ENCODE results near the gene PPP1CA. TPM values are rescaled to one million over a fixed set of nuclear protein-coding genes. Genes with fewer than 3 reads are reported as not detected.

PPP1CA gene
- total RNA-seq, 1 experiment from 2014 or later: 238 TPM

DNA sequence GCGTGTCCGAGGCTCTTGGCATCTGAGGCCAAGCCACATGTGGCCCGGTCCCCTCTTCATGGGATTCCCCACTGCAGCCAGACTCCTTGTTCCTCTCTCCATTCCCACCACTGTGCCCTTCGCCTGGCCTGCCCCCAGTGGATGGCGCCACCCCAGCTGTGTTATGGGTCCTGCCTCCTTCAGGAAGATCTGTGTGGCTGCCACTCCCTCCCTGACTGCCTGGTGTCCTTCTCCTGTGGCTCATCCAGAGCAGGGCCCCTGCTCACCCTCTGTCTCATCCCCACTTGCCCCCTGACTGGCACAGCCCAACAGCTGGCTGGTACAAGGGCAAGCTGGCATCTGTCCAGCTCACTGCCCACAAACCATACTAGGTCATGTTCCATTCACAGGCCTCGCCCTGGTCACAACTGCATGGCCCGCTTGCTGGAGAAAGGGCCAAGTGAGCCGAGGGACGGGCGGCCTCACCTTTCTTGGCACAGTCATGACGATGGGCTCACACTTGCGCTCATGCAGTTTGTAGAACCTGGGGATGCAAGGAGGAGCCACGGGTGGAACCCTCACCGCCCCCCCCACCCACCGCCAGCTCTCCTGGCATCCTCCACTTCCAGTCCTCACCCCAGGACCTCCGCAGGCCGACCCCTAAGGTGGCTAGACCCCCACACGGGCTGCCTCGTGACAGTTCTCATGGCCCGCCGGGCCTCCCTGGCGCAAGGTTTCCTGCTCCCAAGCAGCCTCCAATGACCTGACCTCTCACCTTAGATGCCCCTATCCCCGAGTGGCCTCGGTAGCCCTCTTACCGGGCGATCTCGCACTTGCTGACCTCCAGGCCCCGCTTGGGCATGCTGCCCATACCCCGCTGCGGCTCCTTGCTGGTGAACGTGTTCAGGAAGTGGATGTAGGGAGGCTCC, 37.9 kb upstream of the PPP1CA start:
- no peak for DNase-seq (ENCODE audit: low read depth, low spot score)

More for the DNA sequence above, 37.9 kb upstream of the PPP1CA start:
- no peak for TF ChIP-seq SRF (IDR thresholded peaks at IDR 0.05; ENCODE audit: low read depth)
- TF ChIP-seq, protein P1, sequence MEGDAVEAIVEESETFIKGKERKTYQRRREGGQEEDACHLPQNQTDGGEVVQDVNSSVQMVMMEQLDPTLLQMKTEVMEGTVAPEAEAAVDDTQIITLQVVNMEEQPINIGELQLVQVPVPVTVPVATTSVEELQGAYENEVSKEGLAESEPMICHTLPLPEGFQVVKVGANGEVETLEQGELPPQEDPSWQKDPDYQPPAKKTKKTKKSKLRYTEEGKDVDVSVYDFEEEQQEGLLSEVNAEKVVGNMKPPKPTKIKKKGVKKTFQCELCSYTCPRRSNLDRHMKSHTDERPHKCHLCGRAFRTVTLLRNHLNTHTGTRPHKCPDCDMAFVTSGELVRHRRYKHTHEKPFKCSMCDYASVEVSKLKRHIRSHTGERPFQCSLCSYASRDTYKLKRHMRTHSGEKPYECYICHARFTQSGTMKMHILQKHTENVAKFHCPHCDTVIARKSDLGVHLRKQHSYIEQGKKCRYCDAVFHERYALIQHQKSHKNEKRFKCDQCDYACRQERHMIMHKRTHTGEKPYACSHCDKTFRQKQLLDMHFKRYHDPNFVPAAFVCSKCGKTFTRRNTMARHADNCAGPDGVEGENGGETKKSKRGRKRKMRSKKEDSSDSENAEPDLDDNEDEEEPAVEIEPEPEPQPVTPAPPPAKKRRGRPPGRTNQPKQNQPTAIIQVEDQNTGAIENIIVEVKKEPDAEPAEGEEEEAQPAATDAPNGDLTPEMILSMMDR (IDR thresholded peaks at IDR 0.05 in 2 of 3, conservative IDR thresholded peaks at IDR 0.05 in 1 of 3; ENCODE audit: borderline replicate concordance in 1 of 3, insufficient read depth in 1 of 3, low read depth in 2 of 3, low read length in 2 of 3): peak; percentile 55 to 61 (median 57); a peak in 4 of 6 replicates
- H3K27ac ChIP-seq (ENCODE audit: low read depth, low read length): peak overlapping the region; percentile 15; the same call in 1 of the 2 replicates
- H3K9me2 ChIP-seq (ENCODE audit: insufficient read depth): no peaks in the 10 kb centered on the region
- CTCF ChIA-PET: interaction anchor here (1.0 to 1.5 kb wide), 3 partner anchors 11 to 38 kb away, joined by 3 to 5 read pairs (median 4); partner anchors contain the start of genes PPP1CA and RPS6KB2
- H3K9ac ChIP-seq (ENCODE audit: low read length): no peak overlapping the region
- H3K4me2 ChIP-seq (ENCODE audit: low read length): peak overlapping the region; percentile 9; the same call in 1 of the 2 replicates
- peaks cover 7% of the 10 kb centered on the region; the same call in 1 of the 2 replicates for H3K79me2 ChIP-seq (ENCODE audit: insufficient read depth, low read length)
- H3K36me3 ChIP-seq (ENCODE audit: control insufficient read depth in 1 of 2, insufficient read depth in 2 of 2, low read length in 2 of 2): peaks cover 0 to 2% of the 10 kb centered on the region in 2 experiments; a peak in 1 of 4 replicates
- H4K20me1 ChIP-seq (ENCODE audit: insufficient read depth): no peaks in the 10 kb centered on the region
- no peaks in the 10 kb centered on the region for H3K9me3 ChIP-seq (ENCODE audit: control insufficient read depth in 1 of 2, insufficient read depth in 1 of 2, low read depth in 1 of 2, low read length in 2 of 2)
- H3K27me3 ChIP-seq (ENCODE audit: insufficient read depth, low read length): no peaks in the 10 kb centered on the region
- RAD21 ChIA-PET (ENCODE audit: low non-redundant PET in 1 of 2, low total read pairs in 2 of 2, uncharacterized antibody in 2 of 2, unreplicated experiment in 2 of 2): no interaction called here
- no peak overlapping the region for H2AFZ ChIP-seq (ENCODE audit: low read depth, low read length, poor library complexity, severe bottlenecking)
- peaks cover 6 to 35% of the 10 kb centered on the region in 2 experiments; a peak in 3 of 4 replicates for H3K4me1 ChIP-seq (ENCODE audit: control insufficient read depth in 1 of 2, insufficient read depth in 2 of 2, low read length in 2 of 2)
- ATAC-seq: peak; percentile 57
- no peak overlapping the region for H3K4me3 ChIP-seq (replicated peaks in 1 of 2; ENCODE audit: low read depth in 1 of 2, low read length in 2 of 2)
- intact Hi-C loops (cut with micrococcal nuclease): no loop called here
- POLR2A ChIA-PET: interaction anchor here (1.2 kb wide), 1 partner anchor 11 kb away, joined by 3 read pairs; the partner anchor contains the start of gene RPS6KB2
- BruUV-seq (replicated peaks): no TSS peak
